C4-2B (cell line): ENCODE data around the gene UBA3.

Source experiments
- H3K27ac ChIP-seq: fragments of 450-650 bp; 2 replicates; pipeline ENCODE4 v1.5.1; 2017
- ZFX ChIP-seq: fragments of 450-650 bp; IDR thresholded peaks from 2 replicates; pipeline ENCODE4 v1.6.1; 2017
- TF ChIP-seq, protein P1 (sequence below): fragments of 450-650 bp; conservative IDR thresholded peaks from 2 replicates; pipeline ENCODE4 v1.5.1; 2017; ENCODE audit warnings: mild to moderate bottlenecking

Gene UBA3

DNA sequence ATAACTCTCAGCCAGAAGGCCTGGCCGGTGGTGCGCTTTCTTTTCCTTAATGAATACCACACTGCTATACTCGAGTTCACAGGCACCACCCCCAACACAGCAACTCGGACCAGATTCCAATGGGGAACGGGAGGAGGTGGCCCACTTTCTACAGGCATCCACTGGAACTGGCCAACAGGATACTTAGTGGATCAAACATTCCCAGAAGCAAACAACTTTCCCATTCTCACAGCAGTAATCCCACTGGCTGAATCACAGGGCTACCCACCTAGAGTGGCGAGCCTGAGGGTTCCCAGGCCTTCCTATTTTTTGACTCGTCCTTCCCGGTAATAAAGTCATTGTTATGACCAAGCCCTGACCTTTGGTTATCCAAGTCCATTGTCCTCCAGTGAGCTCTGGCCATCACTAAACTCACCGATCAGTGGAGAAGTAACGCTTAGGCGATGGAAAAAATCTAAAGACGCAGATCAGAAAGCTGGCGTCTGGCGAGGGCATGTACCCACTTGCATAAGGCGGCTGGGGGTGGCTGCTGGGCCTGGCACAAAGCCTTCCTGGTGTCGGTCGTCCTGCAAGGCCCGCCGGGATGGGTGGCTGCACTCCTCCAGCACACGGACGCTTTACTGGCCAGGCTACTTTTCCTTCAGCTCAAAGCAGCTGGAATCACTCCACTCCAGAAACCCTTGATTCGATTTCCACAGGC, 67.9 kb downstream of the UBA3 start:
- no peak overlapping the region; the same call in 1 of the 2 replicates for H3K27ac ChIP-seq
- TF ChIP-seq, protein P1, sequence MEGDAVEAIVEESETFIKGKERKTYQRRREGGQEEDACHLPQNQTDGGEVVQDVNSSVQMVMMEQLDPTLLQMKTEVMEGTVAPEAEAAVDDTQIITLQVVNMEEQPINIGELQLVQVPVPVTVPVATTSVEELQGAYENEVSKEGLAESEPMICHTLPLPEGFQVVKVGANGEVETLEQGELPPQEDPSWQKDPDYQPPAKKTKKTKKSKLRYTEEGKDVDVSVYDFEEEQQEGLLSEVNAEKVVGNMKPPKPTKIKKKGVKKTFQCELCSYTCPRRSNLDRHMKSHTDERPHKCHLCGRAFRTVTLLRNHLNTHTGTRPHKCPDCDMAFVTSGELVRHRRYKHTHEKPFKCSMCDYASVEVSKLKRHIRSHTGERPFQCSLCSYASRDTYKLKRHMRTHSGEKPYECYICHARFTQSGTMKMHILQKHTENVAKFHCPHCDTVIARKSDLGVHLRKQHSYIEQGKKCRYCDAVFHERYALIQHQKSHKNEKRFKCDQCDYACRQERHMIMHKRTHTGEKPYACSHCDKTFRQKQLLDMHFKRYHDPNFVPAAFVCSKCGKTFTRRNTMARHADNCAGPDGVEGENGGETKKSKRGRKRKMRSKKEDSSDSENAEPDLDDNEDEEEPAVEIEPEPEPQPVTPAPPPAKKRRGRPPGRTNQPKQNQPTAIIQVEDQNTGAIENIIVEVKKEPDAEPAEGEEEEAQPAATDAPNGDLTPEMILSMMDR, result no peak
- no peak for TF ChIP-seq ZFX

DNA sequence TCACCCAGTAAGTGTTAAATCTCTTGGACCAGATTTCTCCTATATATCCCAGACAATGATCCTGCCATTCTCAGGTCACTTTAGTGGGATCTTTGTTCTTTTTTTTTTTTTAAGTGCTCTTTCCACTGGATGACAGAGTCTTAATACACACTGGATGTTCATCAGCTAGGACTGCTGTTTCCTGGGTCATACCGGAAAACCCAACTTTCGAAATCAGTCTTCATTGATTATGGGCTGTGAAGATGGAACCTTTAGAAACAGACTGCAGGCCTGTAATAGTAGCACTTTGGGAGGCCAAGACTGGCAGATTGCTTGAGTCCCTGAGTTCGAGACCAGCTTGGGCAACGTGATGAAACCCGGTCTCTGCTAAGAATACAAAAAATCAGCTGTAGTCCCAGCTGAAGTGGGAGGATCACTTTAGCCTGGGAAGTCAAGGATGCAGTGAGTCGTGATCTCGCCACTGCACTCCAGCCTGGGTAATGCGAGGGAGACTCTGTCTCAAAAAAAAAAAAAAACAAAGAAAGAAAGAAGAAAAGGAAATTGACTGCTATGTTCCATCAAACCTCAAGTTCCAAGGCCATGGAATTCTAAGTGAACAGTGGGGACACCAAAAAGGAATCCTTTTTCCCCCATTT, 69.0 kb downstream of the UBA3 start:
- H3K27ac ChIP-seq, result no peak overlapping the region
- TF ChIP-seq ZFX, result no peak
- TF ChIP-seq, protein P1, result no peak

GRCh38 chr3:69009559-69010410, 70.4 kb downstream of the UBA3 start:
- no peak overlapping the region for H3K27ac ChIP-seq

GRCh38 chr3:69008980-69009379, 71.2 kb downstream of the UBA3 start:
- H3K27ac ChIP-seq, result no peak overlapping the region
- TF ChIP-seq, protein P1, result no peak
- no peak for TF ChIP-seq ZFX

More at GRCh38 chr3:69009559-69010410, 70.4 kb downstream of the UBA3 start:
- TF ChIP-seq ZFX, result no peak
- TF ChIP-seq, protein P1, result no peak

- TF ChIP-seq, protein P1, result no peak
- no peak for TF ChIP-seq ZFX
- H3K27ac ChIP-seq, result no peak overlapping the region
These were observed 74.2 kb downstream of the UBA3 start for GRCh38 chr3:69005791-69006482.

DNA sequence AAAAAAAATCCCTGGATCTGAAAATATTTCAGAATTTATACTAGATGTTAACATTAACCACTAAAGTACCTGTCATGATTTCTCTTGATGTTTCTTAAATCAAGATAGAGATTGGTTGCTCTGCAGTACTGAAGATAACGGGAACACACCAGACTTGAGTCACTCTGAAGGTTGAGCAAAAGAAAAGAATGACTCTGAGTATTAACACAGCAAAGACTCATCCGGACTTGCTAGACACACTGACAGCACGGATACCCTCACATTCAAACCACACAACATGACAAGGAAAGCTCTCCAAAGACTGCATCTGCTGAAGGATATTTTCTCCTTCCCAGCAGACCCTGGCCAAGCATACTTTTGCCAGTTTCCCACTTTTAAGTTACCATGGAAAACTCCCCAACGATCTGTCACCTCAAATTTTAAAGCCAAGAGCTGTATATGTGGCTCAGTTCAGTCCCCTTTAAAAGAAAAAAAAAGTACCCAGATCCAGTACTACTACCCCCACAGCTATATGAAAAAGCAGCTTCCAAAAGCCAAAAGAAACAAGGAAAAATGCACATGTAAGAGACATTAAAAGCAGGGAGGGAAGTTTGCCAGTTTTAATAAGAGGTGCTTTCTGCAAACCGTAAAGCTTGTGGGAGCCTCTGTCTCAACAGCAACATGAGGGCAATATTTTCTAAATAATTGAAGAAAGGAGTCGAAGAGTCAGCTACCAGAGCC, 74.9 kb downstream of the UBA3 start:
- TF ChIP-seq, protein P1, result no peak
- TF ChIP-seq ZFX, result no peak

More for the DNA sequence above, 74.9 kb downstream of the UBA3 start:
- no peak overlapping the region for H3K27ac ChIP-seq
